WTC11 (cell line): ENCODE measurements around the gene PPP6R1. TPM values are rescaled to one million over a fixed set of nuclear protein-coding genes. Genes with fewer than 3 reads are reported as not detected.

Source experiments
- ATAC-seq: fragments of 200-7000 bp; cut with Tn5 transposase; 2 replicates; pipeline ENCODE4 v1.10.0; 2021; ENCODE audit warnings: mild to moderate bottlenecking, moderate library complexity
- CTCF ChIA-PET: fragments of 300-600 bp; sonication (Branson Sonifier 250); formaldehyde crosslinking; loops from one replicate; lab custom pipeline; 2021; ENCODE audit warnings: antibody characterized with exemption; lab: Charles Lee
- POLR2A ChIA-PET: fragments of 350-600 bp; sonication (Branson Sonifier 250); formaldehyde crosslinking; loops from one replicate; lab custom pipeline; 2021; ENCODE audit warnings: antibody characterized with exemption; lab: Charles Lee
- DNase-seq: peaks from one replicate; pipeline ENCODE4 v3.0.0; 2021; ENCODE audit warnings: low spot score
- H3K27ac Mint-ChIP-seq: 2 replicates; pipeline ENCODE4 v1.8.0; 2021; ENCODE audit warnings: mixed read lengths
- H3K27me3 Mint-ChIP-seq: 2 replicates; pipeline ENCODE4 v1.8.0; 2021; ENCODE audit warnings: low read depth, mild to moderate bottlenecking, moderate library complexity, mixed read lengths
- H3K36me3 Mint-ChIP-seq: 2 replicates; pipeline ENCODE4 v1.8.0; 2021; ENCODE audit warnings: mixed read lengths
- H3K4me1 Mint-ChIP-seq: 2 replicates; pipeline ENCODE4 v1.8.0; 2022; ENCODE audit warnings: mixed read lengths
- H3K4me3 Mint-ChIP-seq: 2 replicates; pipeline ENCODE4 v1.8.0; 2021; ENCODE audit warnings: mild to moderate bottlenecking, moderate library complexity, mixed read lengths
- H3K9me3 Mint-ChIP-seq: 2 replicates; pipeline ENCODE4 v1.8.0; 2021; ENCODE audit warnings: mixed read lengths
- ELF4 ChIP-seq: sonication (generic); formaldehyde crosslinking; IDR thresholded peaks from 2 replicates; pipeline ENCODE4 v1.8.1; 2022; ENCODE audit warnings: low read depth, mild to moderate bottlenecking, moderate library complexity, missing genetic modification reagents
- FOXJ3 ChIP-seq: sonication (generic); formaldehyde crosslinking; IDR thresholded peaks from 2 replicates; pipeline ENCODE4 v1.9.0; 2021; ENCODE audit warnings: missing genetic modification reagents, mild to moderate bottlenecking, borderline replicate concordance
- FOXK1 ChIP-seq: sonication (generic); formaldehyde crosslinking; IDR thresholded peaks from 2 replicates; pipeline ENCODE4 v1.8.0; 2022; ENCODE audit warnings: mild to moderate bottlenecking, moderate library complexity, missing genetic modification reagents
- GABPB1 ChIP-seq: sonication (generic); formaldehyde crosslinking; IDR thresholded peaks from 2 replicates; pipeline ENCODE4 v1.8.1; 2023; ENCODE audit warnings: mild to moderate bottlenecking, missing genetic modification reagents
- NFE2L1 ChIP-seq: sonication (generic); formaldehyde crosslinking; IDR thresholded peaks from 2 replicates; pipeline ENCODE4 v1.8.1; 2023; ENCODE audit warnings: missing genetic modification reagents
- NR1H2 ChIP-seq: sonication (generic); formaldehyde crosslinking; IDR thresholded peaks from 2 replicates; pipeline ENCODE4 v1.9.0; 2021; ENCODE audit warnings: mild to moderate bottlenecking, moderate library complexity, missing genetic modification reagents
- NR2C2 ChIP-seq: sonication (generic); formaldehyde crosslinking; IDR thresholded peaks from 2 replicates; pipeline ENCODE4 v1.8.0; 2022; ENCODE audit warnings: mild to moderate bottlenecking, missing genetic modification reagents
- OVOL2 ChIP-seq: fragments of 250-450 bp; sonication (Bioruptor Pico); IDR thresholded peaks from 2 replicates; pipeline ENCODE4 v1.9.0; 2021; ENCODE audit warnings: mild to moderate bottlenecking, borderline replicate concordance
- SP1 ChIP-seq: sonication (generic); formaldehyde crosslinking; conservative IDR thresholded peaks from 2 replicates; pipeline ENCODE4 v1.8.1; 2022; ENCODE audit warnings: missing genetic modification reagents
- TEAD1 ChIP-seq: sonication (generic); formaldehyde crosslinking; IDR thresholded peaks from 2 replicates; pipeline ENCODE4 v1.8.0; 2022; ENCODE audit warnings: mild to moderate bottlenecking, missing genetic modification reagents
- ZNF138 ChIP-seq: sonication (generic); formaldehyde crosslinking; conservative IDR thresholded peaks from 2 replicates; pipeline ENCODE4 v1.8.1; 2022; ENCODE audit warnings: mild to moderate bottlenecking, moderate library complexity, missing genetic modification reagents
- total RNA-seq: library from RNA; stranded (reverse); gene quantifications from 3 replicates; pipeline ENCODE4 v1.2.3, GENCODE V29; 2021
- TF ChIP-seq, protein P1 (sequence below): sonication (generic); formaldehyde crosslinking; IDR thresholded peaks from 2 replicates; pipeline ENCODE4 v1.8.0; 2022; ENCODE audit warnings: missing genetic modification reagents
- TF ChIP-seq, protein P2 (sequence below): sonication (generic); formaldehyde crosslinking; IDR thresholded peaks from 2 replicates; pipeline ENCODE4 v1.8.1; 2023; ENCODE audit warnings: mild to moderate bottlenecking, missing genetic modification reagents
- TF ChIP-seq, protein P3 (sequence below): sonication (generic); formaldehyde crosslinking; conservative IDR thresholded peaks from 2 replicates; pipeline ENCODE4 v1.8.1; 2023; ENCODE audit warnings: mild to moderate bottlenecking, low read depth, missing genetic modification reagents, moderate library complexity
- TF ChIP-seq, protein P4 (sequence below): fragments of 250-450 bp; sonication (Bioruptor Pico); IDR thresholded peaks from 2 replicates; pipeline ENCODE4 v1.9.0; 2021; ENCODE audit warnings: moderate library complexity, mild to moderate bottlenecking, inconsistent platforms, borderline replicate concordance
- TF ChIP-seq, protein P5 (sequence below): sonication (generic); formaldehyde crosslinking; IDR thresholded peaks from 2 replicates; pipeline ENCODE4 v1.8.0; 2022; ENCODE audit warnings: mild to moderate bottlenecking, missing genetic modification reagents
- TF ChIP-seq, protein P6 (sequence below): sonication (generic); formaldehyde crosslinking; IDR thresholded peaks from 2 replicates; pipeline ENCODE4 v1.8.0; 2023; ENCODE audit warnings: mild to moderate bottlenecking, missing genetic modification reagents

Gene PPP6R1
- total RNA-seq, 1 experiment from 2014 or later, result 91.8 TPM

DNA sequence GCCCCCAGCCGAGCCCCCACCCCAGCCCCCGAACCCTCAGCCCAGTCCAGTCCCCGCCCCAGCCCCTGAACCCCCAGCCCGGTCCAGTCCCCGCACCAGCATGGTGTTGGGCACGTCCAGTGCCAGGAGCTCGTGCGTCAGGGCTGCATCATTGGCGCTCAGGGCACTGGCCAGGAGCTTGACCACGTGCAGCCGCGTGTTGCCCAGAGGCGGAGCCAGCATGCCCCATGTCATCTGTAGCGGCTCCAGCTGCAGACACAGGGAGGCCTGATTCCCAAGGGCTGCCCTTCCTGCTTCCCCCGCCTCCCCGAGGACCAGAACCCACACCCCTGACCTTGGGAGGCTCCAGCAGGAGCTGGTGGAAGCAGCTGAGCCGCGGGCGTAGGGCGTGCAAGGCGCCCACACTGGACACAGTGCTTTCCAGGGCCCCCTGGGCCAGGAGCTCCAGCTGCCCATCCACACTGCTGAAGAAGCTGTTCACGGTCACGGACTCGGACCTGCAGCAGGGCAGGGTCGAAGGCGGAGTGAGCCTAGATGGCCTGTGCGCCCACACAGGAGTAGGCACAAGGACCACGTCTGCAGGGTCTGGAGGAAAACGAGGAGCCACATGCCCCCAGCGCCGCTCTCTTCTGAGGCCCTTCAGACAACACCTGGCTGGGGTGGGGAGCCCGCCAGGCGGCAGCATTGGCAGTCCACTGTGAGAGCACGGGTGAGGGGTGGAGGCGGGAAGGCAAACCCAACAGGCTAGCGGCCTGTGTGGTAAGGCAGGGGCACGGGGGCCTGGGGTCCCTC lies 17.5 kb downstream of the PPP6R1 start:
- ChIA-PET CTCF (no interaction called here), POLR2A (no interaction called here)
- no peak for DNase-seq
- H3K9me3 Mint-ChIP-seq, result no peaks in the 10 kb centered on the region
- no peak overlapping the region for H3K4me3 Mint-ChIP-seq
- ATAC-seq, result no peak
- no peaks in the 10 kb centered on the region for H3K4me1 Mint-ChIP-seq
- TF ChIP-seq SP1 (CRISPR knock-in tag), result no peak
- no peak for TF ChIP-seq NFE2L1 (CRISPR knock-in tag)
- no peak for TF ChIP-seq FOXK1 (CRISPR knock-in tag)
- TF ChIP-seq, protein P1, sequence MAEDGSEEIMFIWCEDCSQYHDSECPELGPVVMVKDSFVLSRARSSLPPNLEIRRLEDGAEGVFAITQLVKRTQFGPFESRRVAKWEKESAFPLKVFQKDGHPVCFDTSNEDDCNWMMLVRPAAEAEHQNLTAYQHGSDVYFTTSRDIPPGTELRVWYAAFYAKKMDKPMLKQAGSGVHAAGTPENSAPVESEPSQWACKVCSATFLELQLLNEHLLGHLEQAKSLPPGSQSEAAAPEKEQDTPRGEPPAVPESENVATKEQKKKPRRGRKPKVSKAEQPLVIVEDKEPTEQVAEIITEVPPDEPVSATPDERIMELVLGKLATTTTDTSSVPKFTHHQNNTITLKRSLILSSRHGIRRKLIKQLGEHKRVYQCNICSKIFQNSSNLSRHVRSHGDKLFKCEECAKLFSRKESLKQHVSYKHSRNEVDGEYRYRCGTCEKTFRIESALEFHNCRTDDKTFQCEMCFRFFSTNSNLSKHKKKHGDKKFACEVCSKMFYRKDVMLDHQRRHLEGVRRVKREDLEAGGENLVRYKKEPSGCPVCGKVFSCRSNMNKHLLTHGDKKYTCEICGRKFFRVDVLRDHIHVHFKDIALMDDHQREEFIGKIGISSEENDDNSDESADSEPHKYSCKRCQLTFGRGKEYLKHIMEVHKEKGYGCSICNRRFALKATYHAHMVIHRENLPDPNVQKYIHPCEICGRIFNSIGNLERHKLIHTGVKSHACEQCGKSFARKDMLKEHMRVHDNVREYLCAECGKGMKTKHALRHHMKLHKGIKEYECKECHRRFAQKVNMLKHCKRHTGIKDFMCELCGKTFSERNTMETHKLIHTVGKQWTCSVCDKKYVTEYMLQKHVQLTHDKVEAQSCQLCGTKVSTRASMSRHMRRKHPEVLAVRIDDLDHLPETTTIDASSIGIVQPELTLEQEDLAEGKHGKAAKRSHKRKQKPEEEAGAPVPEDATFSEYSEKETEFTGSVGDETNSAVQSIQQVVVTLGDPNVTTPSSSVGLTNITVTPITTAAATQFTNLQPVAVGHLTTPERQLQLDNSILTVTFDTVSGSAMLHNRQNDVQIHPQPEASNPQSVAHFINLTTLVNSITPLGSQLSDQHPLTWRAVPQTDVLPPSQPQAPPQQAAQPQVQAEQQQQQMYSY (CRISPR knock-in tag), result no peak
- TF ChIP-seq OVOL2 (CRISPR knock-in tag), result no peak
- TF ChIP-seq, all 79 proteins: peak for 0
- H3K36me3 Mint-ChIP-seq, result peaks cover 48% of the 10 kb centered on the region
- H3K27me3 Mint-ChIP-seq, result no peaks in the 10 kb centered on the region
- H3K27ac Mint-ChIP-seq, result no peak overlapping the region

DNA sequence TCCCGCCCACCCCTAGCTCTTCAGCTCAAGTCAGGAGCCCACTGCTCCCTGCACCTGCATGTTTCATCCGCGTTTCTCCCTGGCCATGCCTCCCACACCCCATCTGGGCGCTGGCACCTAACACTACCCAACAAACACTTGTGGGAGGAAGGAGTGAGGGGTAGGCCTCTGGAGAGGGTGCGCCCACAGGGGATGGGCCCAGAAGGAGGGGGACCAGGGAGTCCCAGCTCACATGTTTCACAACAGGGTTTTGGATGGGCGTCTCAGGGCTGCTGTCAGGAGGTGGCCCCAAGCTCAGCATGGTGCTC lies 18.1 kb downstream of the PPP6R1 start:
- Mint-ChIP-seq H3K36me3 (peaks cover 51% of the 10 kb centered on the region), H3K27ac (no peak overlapping the region), H3K4me3 (no peak overlapping the region), H3K27me3 (no peaks in the 10 kb centered on the region), H3K9me3 (no peaks in the 10 kb centered on the region), H3K4me1 (no peaks in the 10 kb centered on the region)
- POLR2A ChIA-PET, result no interaction called here
- CTCF ChIA-PET, result no interaction called here
- DNase-seq (no peak), ATAC-seq (no peak)
- TF ChIP-seq, protein P2, sequence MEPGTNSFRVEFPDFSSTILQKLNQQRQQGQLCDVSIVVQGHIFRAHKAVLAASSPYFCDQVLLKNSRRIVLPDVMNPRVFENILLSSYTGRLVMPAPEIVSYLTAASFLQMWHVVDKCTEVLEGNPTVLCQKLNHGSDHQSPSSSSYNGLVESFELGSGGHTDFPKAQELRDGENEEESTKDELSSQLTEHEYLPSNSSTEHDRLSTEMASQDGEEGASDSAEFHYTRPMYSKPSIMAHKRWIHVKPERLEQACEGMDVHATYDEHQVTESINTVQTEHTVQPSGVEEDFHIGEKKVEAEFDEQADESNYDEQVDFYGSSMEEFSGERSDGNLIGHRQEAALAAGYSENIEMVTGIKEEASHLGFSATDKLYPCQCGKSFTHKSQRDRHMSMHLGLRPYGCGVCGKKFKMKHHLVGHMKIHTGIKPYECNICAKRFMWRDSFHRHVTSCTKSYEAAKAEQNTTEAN (CRISPR knock-in tag), result no peak
- TF ChIP-seq FOXJ3 (CRISPR knock-in tag), result no peak
- TF ChIP-seq NR1H2 (CRISPR knock-in tag), result no peak
- TF ChIP-seq, protein P3, sequence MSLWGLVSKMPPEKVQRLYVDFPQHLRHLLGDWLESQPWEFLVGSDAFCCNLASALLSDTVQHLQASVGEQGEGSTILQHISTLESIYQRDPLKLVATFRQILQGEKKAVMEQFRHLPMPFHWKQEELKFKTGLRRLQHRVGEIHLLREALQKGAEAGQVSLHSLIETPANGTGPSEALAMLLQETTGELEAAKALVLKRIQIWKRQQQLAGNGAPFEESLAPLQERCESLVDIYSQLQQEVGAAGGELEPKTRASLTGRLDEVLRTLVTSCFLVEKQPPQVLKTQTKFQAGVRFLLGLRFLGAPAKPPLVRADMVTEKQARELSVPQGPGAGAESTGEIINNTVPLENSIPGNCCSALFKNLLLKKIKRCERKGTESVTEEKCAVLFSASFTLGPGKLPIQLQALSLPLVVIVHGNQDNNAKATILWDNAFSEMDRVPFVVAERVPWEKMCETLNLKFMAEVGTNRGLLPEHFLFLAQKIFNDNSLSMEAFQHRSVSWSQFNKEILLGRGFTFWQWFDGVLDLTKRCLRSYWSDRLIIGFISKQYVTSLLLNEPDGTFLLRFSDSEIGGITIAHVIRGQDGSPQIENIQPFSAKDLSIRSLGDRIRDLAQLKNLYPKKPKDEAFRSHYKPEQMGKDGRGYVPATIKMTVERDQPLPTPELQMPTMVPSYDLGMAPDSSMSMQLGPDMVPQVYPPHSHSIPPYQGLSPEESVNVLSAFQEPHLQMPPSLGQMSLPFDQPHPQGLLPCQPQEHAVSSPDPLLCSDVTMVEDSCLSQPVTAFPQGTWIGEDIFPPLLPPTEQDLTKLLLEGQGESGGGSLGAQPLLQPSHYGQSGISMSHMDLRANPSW (CRISPR knock-in tag), result no peak
- TF ChIP-seq ELF4 (CRISPR knock-in tag), result no peak
- TF ChIP-seq, protein P4, sequence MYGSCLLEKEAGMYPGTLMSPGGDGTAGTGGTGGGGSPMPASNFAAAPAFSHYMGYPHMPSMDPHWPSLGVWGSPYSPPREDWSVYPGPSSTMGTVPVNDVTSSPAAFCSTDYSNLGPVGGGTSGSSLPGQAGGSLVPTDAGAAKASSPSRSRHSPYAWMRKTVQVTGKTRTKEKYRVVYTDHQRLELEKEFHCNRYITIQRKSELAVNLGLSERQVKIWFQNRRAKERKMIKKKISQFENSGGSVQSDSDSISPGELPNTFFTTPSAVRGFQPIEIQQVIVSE (CRISPR knock-in tag), result no peak
- TF ChIP-seq, protein P5, sequence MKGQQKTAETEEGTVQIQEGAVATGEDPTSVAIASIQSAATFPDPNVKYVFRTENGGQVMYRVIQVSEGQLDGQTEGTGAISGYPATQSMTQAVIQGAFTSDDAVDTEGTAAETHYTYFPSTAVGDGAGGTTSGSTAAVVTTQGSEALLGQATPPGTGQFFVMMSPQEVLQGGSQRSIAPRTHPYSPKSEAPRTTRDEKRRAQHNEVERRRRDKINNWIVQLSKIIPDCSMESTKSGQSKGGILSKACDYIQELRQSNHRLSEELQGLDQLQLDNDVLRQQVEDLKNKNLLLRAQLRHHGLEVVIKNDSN (CRISPR knock-in tag), result no peak
- TF ChIP-seq, protein P6, sequence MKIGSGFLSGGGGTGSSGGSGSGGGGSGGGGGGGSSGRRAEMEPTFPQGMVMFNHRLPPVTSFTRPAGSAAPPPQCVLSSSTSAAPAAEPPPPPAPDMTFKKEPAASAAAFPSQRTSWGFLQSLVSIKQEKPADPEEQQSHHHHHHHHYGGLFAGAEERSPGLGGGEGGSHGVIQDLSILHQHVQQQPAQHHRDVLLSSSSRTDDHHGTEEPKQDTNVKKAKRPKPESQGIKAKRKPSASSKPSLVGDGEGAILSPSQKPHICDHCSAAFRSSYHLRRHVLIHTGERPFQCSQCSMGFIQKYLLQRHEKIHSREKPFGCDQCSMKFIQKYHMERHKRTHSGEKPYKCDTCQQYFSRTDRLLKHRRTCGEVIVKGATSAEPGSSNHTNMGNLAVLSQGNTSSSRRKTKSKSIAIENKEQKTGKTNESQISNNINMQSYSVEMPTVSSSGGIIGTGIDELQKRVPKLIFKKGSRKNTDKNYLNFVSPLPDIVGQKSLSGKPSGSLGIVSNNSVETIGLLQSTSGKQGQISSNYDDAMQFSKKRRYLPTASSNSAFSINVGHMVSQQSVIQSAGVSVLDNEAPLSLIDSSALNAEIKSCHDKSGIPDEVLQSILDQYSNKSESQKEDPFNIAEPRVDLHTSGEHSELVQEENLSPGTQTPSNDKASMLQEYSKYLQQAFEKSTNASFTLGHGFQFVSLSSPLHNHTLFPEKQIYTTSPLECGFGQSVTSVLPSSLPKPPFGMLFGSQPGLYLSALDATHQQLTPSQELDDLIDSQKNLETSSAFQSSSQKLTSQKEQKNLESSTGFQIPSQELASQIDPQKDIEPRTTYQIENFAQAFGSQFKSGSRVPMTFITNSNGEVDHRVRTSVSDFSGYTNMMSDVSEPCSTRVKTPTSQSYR (CRISPR knock-in tag), result no peak
- TF ChIP-seq ZNF138 (CRISPR knock-in tag), result no peak
- TF ChIP-seq GABPB1 (CRISPR knock-in tag), result no peak
- no peak for TF ChIP-seq NR2C2
- TF ChIP-seq TEAD1, result no peak
